Cardiac muscle cell (in vitro differentiated cells and primary cell): ENCODE measurements around the gene LPP. TPM values are rescaled to one million over a fixed set of nuclear protein-coding genes. Genes with fewer than 3 reads are reported as not detected.

Experiments
- DNase-seq, 2 donors: peaks; one replicate each; pipeline versions ENCODE4 v3.0.0 to v3.0.0-alpha.2; 2010 to 2017; ENCODE audit warnings: low read depth in 1 of 2, low spot score in 1 of 2
- H3K27ac ChIP-seq: fragments of 200-600 bp; sonication (generic); 2 replicates; pipeline ENCODE4 v1.5.1; 2016
- H3K27me3 ChIP-seq: fragments of 200-600 bp; sonication (generic); 2 replicates; pipeline ENCODE4 v1.6.0; 2016; ENCODE audit warnings: control low read depth
- H3K36me3 ChIP-seq: fragments of 200-600 bp; sonication (generic); 2 replicates; pipeline ENCODE4 v1.5.1; 2016; ENCODE audit warnings: control low read depth
- H3K4me1 ChIP-seq: fragments of 200-600 bp; sonication (generic); 2 replicates; pipeline ENCODE4 v1.8.1; 2017; ENCODE audit warnings: low read depth, mild to moderate bottlenecking, mixed run types
- H3K4me3 ChIP-seq: fragments of 200-600 bp; sonication (generic); 2 replicates; pipeline ENCODE4 v1.5.1; 2016; ENCODE audit warnings: mild to moderate bottlenecking
- H3K9me3 ChIP-seq: fragments of 200-600 bp; sonication (generic); 2 replicates; pipeline ENCODE4 v1.5.1; 2017; ENCODE audit warnings: low read depth, mild to moderate bottlenecking, control low read depth
- polyA plus RNA-seq: library from polyadenylated mRNA; unstranded; fragments of >200 nt; fragmentation: Nextera tagmentation; extraction: Ambion mirVana; gene quantifications from 2 replicates; pipeline ENCODE4 v1.2.1, GENCODE V29; 2016
- total RNA-seq: library from RNA; depleted of rRNA; stranded (reverse); fragments of >200 nt; gene quantifications from 2 replicates; pipeline ENCODE4 v1.2.3, GENCODE V29; 2016
- TF ChIP-seq, protein P1 (sequence below): IDR thresholded peaks from 2 replicates; pipeline ENCODE4 v1.5.1; 2012; ENCODE audit warnings: low read depth, mild to moderate bottlenecking, low read length

Gene LPP
- total and polyA plus RNA-seq, 2 experiments from 2014 or later = 21.4 to 45.2 TPM

DNA sequence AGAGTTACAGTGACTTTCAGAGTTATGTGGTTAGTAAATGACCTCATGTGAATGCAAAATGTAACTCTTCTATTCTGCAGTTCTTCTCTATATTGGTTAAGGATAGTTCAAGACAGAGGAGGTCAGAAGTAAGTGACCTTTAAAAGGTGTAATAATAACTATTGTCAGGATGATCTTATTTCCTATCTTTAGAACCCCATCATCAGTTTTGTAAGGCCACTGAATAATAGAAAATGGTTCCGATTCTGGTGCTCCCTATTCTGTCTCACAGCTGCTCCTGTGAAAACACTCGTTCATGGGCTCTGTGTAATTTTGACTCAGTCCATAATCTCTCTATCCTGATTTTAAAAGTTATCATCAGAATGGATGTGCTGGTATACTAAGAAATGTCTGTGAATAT is 463.3 kb downstream of the LPP start:
- Histone ChIP-seq H3K9me3 (no peaks in the 10 kb centered on the region), H3K27me3 (no peaks in the 10 kb centered on the region), H3K36me3 (no peaks in the 10 kb centered on the region), H3K4me1 (no peaks in the 10 kb centered on the region), H3K4me3 (no peak overlapping the region), H3K27ac (no peak overlapping the region)
- TF ChIP-seq, protein P1, sequence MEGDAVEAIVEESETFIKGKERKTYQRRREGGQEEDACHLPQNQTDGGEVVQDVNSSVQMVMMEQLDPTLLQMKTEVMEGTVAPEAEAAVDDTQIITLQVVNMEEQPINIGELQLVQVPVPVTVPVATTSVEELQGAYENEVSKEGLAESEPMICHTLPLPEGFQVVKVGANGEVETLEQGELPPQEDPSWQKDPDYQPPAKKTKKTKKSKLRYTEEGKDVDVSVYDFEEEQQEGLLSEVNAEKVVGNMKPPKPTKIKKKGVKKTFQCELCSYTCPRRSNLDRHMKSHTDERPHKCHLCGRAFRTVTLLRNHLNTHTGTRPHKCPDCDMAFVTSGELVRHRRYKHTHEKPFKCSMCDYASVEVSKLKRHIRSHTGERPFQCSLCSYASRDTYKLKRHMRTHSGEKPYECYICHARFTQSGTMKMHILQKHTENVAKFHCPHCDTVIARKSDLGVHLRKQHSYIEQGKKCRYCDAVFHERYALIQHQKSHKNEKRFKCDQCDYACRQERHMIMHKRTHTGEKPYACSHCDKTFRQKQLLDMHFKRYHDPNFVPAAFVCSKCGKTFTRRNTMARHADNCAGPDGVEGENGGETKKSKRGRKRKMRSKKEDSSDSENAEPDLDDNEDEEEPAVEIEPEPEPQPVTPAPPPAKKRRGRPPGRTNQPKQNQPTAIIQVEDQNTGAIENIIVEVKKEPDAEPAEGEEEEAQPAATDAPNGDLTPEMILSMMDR = no peak
- no peak for DNase-seq

DNA sequence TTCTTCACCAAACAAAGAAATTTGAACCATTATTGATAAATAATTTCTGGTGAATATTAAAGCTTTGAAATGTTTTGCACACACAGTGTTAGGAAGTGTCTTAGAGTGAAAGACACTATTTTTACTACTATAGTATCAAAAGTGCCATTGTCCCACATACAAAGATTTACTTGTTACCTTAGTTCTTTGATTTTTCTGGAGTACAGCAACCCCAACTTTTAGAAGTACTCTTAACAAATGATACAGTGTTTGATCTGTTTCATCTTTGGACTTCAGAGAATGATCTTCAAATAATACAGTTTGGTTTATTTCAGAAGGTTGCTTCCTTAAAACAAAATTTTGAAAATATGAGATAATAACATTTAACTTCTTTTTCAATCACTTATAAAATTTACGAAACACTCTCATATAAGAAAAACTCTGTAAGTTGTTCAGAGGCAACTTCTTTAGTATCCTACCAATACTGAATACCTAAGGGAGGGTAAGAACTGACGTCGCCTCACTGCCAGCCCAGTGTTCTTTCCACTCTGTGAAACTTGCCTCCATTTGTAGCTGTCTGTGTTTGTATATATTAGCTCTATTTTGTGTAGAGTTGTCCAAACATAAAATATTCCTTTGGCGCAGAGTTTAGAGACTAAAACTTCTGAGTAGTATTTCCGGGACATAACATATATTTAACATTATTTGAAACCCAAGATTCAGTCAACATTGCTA is 464.2 kb downstream of the LPP start:
- no peak overlapping the region for H3K4me3 ChIP-seq
- H3K36me3 ChIP-seq = no peaks in the 10 kb centered on the region
- H3K9me3 ChIP-seq = no peaks in the 10 kb centered on the region
- no peak for DNase-seq
- H3K27me3 ChIP-seq = no peaks in the 10 kb centered on the region
- H3K4me1 ChIP-seq = no peaks in the 10 kb centered on the region
- TF ChIP-seq, protein P1 = no peak
- no peak overlapping the region for H3K27ac ChIP-seq

DNA sequence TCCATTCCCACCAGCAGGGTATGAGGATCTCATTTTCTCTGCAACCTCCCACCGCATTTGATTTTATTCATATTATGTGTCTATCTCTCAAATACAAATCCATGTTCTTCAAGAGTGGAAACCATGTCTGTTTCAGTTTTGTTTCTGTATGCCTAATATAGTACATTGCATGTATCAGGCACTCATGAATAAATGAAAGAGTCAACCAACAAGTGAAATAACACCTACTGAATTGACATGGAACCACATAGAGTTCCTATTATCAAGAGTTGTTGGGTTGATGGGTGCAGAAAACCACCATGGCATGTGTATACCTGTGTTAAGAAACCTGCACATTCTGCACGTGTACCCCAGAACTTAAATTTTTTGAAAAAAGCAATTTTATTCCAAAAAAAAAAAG is 466.8 kb downstream of the LPP start:
- TF ChIP-seq, protein P1 = no peak

DNA sequence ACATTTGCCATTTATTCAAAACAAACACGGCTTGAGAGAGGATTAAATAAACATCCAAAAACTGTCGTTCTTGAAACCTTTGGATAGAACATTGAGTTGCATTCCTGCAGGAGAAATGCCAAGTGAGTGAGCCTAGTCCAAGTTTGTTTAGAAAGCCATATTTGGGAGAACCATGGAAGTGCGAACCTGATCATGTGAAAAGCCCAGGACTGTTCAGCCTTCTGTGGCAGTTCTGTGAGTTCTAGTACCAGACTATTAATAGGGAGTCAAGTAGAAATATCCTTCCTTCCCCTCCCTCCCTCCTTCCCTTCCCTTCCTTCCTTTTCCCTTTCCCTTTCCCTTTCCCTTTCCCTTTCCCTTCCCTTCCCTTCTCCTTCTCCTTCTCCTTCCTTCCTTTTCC is 470.4 kb downstream of the LPP start:
- H3K36me3 ChIP-seq = no peaks in the 10 kb centered on the region
- no peaks in the 10 kb centered on the region for H3K27me3 ChIP-seq
- H3K4me3 ChIP-seq = no peak overlapping the region
- H3K27ac ChIP-seq = no peak overlapping the region
- H3K9me3 ChIP-seq = no peaks in the 10 kb centered on the region
- DNase-seq = peak in 1 of 2 donors; percentile 28
- no peaks in the 10 kb centered on the region for H3K4me1 ChIP-seq
- TF ChIP-seq, protein P1 = no peak

More for the DNA sequence above, 466.8 kb downstream of the LPP start:
- Histone ChIP-seq H3K4me3 (no peak overlapping the region), H3K4me1 (no peaks in the 10 kb centered on the region), H3K27ac (no peak overlapping the region), H3K27me3 (no peaks in the 10 kb centered on the region), H3K9me3 (no peaks in the 10 kb centered on the region), H3K36me3 (no peaks in the 10 kb centered on the region)
- DNase-seq = no peak

DNA sequence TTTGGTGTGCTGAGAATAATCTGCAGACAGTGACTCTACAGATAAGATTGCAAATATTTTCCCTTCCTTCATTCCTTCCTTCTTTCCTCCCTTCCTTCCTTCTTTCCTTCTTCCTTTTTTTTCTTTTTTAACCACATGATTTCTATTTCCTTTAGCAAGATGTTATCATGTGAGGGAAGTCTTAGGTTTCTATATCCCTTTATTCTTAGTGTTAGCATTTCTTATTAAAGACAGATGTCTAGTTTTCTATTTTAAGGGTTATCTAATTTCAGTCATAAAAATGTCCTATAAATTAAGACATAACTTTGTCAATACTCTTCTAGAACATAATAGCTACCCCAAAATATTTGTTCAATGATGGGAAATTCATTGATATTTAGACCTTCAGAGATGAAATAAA is 470.9 kb downstream of the LPP start:
- DNase-seq = no peak
- H3K9me3 ChIP-seq = no peaks in the 10 kb centered on the region
- H3K4me1 ChIP-seq = no peaks in the 10 kb centered on the region
- TF ChIP-seq, protein P1 = no peak
- no peaks in the 10 kb centered on the region for H3K27me3 ChIP-seq
- no peak overlapping the region for H3K4me3 ChIP-seq
- no peak overlapping the region for H3K27ac ChIP-seq
- no peaks in the 10 kb centered on the region for H3K36me3 ChIP-seq
